ENCODE measurements around the gene DDC. TPM values are rescaled to one million over a fixed set of nuclear protein-coding genes. Genes with fewer than 3 reads are reported as not detected.

The DDC gene
- total and polyA plus RNA-seq, 2 donors (not counting 3 experiments of a cell fraction or from before 2014, with no cell fraction given), result not detected

- BruUV-seq (replicated peaks), result no TSS peak
- H3K27me3 ChIP-seq (ENCODE audit: control insufficient read depth in 2 of 2, insufficient read depth in 2 of 2, low read length in 2 of 2), result no peaks in the 10 kb centered on the region
- no peaks in the 10 kb centered on the region for H3K79me2 ChIP-seq (ENCODE audit: control insufficient read depth, insufficient read depth, low read length)
- DNase-seq (ENCODE audit: low read depth, low spot score) (no peak), FAIRE-seq (no peak)
- TF ChIP-seq GATA2 (IDR thresholded peaks at IDR 0.05; ENCODE audit: insufficient read depth, insufficient read length, low read depth, low read length), result no peak
- no peak for TF ChIP-seq EZH2 (IDR thresholded peaks at IDR 0.05; ENCODE audit: borderline replicate concordance, low read depth, low read length, severe bottlenecking)
- no peak for TF ChIP-seq POLR2A (IDR thresholded peaks at IDR 0.05; ENCODE audit: low read depth, low read length)
- TF ChIP-seq, protein P1, sequence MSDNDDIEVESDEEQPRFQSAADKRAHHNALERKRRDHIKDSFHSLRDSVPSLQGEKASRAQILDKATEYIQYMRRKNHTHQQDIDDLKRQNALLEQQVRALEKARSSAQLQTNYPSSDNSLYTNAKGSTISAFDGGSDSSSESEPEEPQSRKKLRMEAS (IDR thresholded peaks at IDR 0.05; ENCODE audit: insufficient read depth, insufficient read length), result no peak
- TF ChIP-seq FOS (IDR thresholded peaks at IDR 0.05; ENCODE audit: borderline replicate concordance, insufficient read depth, low read length), result no peak
- TF ChIP-seq POLR2AphosphoS5 (IDR thresholded peaks at IDR 0.05; ENCODE audit: insufficient read depth, low read depth, low read length), result no peak
- TF ChIP-seq JUN (IDR thresholded peaks at IDR 0.05; ENCODE audit: borderline replicate concordance, insufficient read depth, insufficient read length, low read depth), result no peak
- TF ChIP-seq, protein P2, sequence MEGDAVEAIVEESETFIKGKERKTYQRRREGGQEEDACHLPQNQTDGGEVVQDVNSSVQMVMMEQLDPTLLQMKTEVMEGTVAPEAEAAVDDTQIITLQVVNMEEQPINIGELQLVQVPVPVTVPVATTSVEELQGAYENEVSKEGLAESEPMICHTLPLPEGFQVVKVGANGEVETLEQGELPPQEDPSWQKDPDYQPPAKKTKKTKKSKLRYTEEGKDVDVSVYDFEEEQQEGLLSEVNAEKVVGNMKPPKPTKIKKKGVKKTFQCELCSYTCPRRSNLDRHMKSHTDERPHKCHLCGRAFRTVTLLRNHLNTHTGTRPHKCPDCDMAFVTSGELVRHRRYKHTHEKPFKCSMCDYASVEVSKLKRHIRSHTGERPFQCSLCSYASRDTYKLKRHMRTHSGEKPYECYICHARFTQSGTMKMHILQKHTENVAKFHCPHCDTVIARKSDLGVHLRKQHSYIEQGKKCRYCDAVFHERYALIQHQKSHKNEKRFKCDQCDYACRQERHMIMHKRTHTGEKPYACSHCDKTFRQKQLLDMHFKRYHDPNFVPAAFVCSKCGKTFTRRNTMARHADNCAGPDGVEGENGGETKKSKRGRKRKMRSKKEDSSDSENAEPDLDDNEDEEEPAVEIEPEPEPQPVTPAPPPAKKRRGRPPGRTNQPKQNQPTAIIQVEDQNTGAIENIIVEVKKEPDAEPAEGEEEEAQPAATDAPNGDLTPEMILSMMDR (IDR thresholded peaks at IDR 0.05; ENCODE audit: extremely low read depth in 1 of 2, insufficient read depth in 1 of 2, low read depth in 1 of 2, low read length in 2 of 2), result no peak
- TF ChIP-seq MYC (IDR thresholded peaks at IDR 0.05; ENCODE audit: low read depth, low read length), result no peak
- H3K4me1 ChIP-seq (ENCODE audit: control insufficient read depth, extremely low read depth, insufficient read depth, low read length), result peaks cover 4% of the 10 kb centered on the region
- H3K9me1 ChIP-seq (replicated peaks; ENCODE audit: control insufficient read depth, extremely low read depth, insufficient read depth, low read length), result no peaks in the 10 kb centered on the region
- no peak overlapping the region for H3K4me2 ChIP-seq (ENCODE audit: insufficient read depth, low read length)
- CTCF ChIA-PET, result interaction anchor here (0.9 kb wide), 1 partner anchor 14 kb away, joined by 3 read pairs; no protein-coding TSS in a partner anchor
- no peaks in the 10 kb centered on the region for H3K9me3 ChIP-seq (replicated peaks; ENCODE audit: control insufficient read depth, insufficient read depth, low read length)
- H3K9ac ChIP-seq (replicated peaks; ENCODE audit: extremely low read depth, insufficient read depth, low read length), result no peak overlapping the region
- no peak overlapping the region for H3K27ac ChIP-seq (ENCODE audit: insufficient read depth, low read depth, low read length)
- no peaks in the 10 kb centered on the region for H3K36me3 ChIP-seq (ENCODE audit: control insufficient read depth in 2 of 2, extremely low read depth in 1 of 2, insufficient read depth in 2 of 2, low read length in 2 of 2)
- no peak overlapping the region for H3K4me3 ChIP-seq (replicated peaks in 1 of 3; ENCODE audit: insufficient read depth in 1 of 3, low read depth in 1 of 3, low read length in 3 of 3)
- dilution Hi-C loops (cut with MboI; ENCODE audit: extremely low pct_ligation_motif_present, low sequenced_read_pairs) (no loop called here), intact Hi-C loops (cut with micrococcal nuclease) (no loop called here)
- H4K20me1 ChIP-seq (replicated peaks; ENCODE audit: control insufficient read depth, extremely low read depth, insufficient read depth, low read length), result no peaks in the 10 kb centered on the region
- POLR2A ChIA-PET, result no interaction called here
- H2AFZ ChIP-seq (ENCODE audit: low read depth, low read length), result no peak overlapping the region
Measured at GRCh38 chr7:50505553-50506210, 59.5 kb downstream of the DDC start.
